ENCODE measurements around the gene ZNF431. TPM values are rescaled to one million over a fixed set of nuclear protein-coding genes. Genes with fewer than 3 reads are reported as not detected.

Gene ZNF431
- total and polyA plus RNA-seq, 9 of the 15 experiments (the other 6 are each of a cell fraction or from before 2014, with no cell fraction given), result 3.3 to 24.8 (median 13.5) TPM

DNA sequence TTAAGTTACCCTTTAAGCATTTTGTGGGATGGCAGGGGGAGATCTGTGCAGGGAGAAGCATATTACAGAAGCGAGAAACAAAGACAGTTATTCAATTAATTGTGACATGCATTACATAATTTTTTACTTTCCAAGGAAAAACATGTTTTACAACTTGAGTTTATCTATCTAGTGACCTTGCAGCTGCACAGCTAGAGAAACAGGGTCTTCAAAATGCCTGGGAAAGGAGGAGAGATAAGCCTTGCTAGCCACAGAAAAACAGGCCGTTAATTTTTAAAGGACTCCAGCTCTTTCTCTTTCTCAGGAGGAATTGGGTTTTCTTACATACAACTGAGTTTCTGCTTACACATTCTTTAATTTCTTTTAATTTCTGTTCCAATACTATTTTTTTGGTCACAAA, 14.8 kb upstream of the ZNF431 start (continued):
- TF ChIP-seq CHD4 (IDR thresholded peaks at IDR 0.05; ENCODE audit: insufficient read depth, insufficient replicate concordance, low read depth, low read length, poor library complexity, severe bottlenecking) (no peak), FOXJ3 (CRISPR knock-in tag; IDR thresholded peaks at IDR 0.05) (no peak), PHF8 (IDR thresholded peaks at IDR 0.05; ENCODE audit: borderline replicate concordance, low read length) (no peak), ILK (tag; IDR thresholded peaks at IDR 0.05; ENCODE audit: borderline replicate concordance, low read depth) (no peak), EP300 (IDR thresholded peaks at IDR 0.05; ENCODE audit: low read length) (peak; percentile 63), TEAD4 (IDR thresholded peaks at IDR 0.05; ENCODE audit: low read length) (peak; percentile 73), TEAD4 (CRISPR knock-in tag; IDR thresholded peaks at IDR 0.05; ENCODE audit: borderline replicate concordance) (no peak), ERF (CRISPR knock-in tag; IDR thresholded peaks at IDR 0.05) (no peak), ZNF639 (CRISPR knock-in tag; conservative IDR thresholded peaks at IDR 0.05 in 1 of 2, IDR thresholded peaks at IDR 0.05 in 1 of 2) (no peak), TRIM24 (IDR thresholded peaks at IDR 0.05) (0 out of 4 replicates have a peak, but pooled peaks of 1 of the 2 experiments have one; percentile 31), NCOR1 (IDR thresholded peaks at IDR 0.05) (0 out of 2 replicates have a peak, but pooled peaks have one; percentile 36), MYC (IDR thresholded peaks at IDR 0.05; ENCODE audit: low read depth, low read length) (no peak), MYC (CRISPR knock-in tag; IDR thresholded peaks at IDR 0.05; ENCODE audit: borderline replicate concordance, low read depth) (no peak), ZNF75A (CRISPR knock-in tag; IDR thresholded peaks at IDR 0.05) (no peak), PCBP1 (IDR thresholded peaks at IDR 0.05; ENCODE audit: low read depth, low read length, poor library complexity, severe bottlenecking) (no peak), CBFA2T3 (IDR thresholded peaks at IDR 0.05) (peak; percentile 65), TAL1 (IDR thresholded peaks at IDR 0.05) (peak; percentile 54; the same call in 1 of the 2 replicates), ETV6 (IDR thresholded peaks at IDR 0.05; ENCODE audit: borderline replicate concordance in 1 of 2, low read depth in 2 of 2, low read length in 1 of 2) (no peak), ETV6 (CRISPR knock-in tag; IDR thresholded peaks at IDR 0.05; ENCODE audit: borderline replicate concordance) (no peak), CBFA2T2 (conservative IDR thresholded peaks at IDR 0.05) (peak; percentile 62), MYBL2 (IDR thresholded peaks at IDR 0.05; ENCODE audit: low read depth) (peak; percentile 58; the same call in 1 of the 2 replicates), MYBL2 (CRISPR knock-in tag; IDR thresholded peaks at IDR 0.05; ENCODE audit: borderline replicate concordance) (no peak), FOXP1 (CRISPR knock-in tag; IDR thresholded peaks at IDR 0.05) (no peak), POLR2B (IDR thresholded peaks at IDR 0.05; ENCODE audit: low read depth, partially characterized antibody) (no peak), STAG1 (CRISPR knock-in tag; IDR thresholded peaks at IDR 0.05; ENCODE audit: borderline replicate concordance) (no peak)
- TF ChIP-seq, protein P1, sequence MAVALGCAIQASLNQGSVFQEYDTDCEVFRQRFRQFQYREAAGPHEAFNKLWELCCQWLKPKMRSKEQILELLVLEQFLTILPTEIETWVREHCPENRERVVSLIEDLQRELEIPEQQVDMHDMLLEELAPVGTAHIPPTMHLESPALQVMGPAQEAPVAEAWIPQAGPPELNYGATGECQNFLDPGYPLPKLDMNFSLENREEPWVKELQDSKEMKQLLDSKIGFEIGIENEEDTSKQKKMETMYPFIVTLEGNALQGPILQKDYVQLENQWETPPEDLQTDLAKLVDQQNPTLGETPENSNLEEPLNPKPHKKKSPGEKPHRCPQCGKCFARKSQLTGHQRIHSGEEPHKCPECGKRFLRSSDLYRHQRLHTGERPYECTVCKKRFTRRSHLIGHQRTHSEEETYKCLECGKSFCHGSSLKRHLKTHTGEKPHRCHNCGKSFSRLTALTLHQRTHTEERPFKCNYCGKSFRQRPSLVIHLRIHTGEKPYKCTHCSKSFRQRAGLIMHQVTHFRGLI (CRISPR knock-in tag; IDR thresholded peaks at IDR 0.05), result no peak
- TF ChIP-seq, protein P2, sequence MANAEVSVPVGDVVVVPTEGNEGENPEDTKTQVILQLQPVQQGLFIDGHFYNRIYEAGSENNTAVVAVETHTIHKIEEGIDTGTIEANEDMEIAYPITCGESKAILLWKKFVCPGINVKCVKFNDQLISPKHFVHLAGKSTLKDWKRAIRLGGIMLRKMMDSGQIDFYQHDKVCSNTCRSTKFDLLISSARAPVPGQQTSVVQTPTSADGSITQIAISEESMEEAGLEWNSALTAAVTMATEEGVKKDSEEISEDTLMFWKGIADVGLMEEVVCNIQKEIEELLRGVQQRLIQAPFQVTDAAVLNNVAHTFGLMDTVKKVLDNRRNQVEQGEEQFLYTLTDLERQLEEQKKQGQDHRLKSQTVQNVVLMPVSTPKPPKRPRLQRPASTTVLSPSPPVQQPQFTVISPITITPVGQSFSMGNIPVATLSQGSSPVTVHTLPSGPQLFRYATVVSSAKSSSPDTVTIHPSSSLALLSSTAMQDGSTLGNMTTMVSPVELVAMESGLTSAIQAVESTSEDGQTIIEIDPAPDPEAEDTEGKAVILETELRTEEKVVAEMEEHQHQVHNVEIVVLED (CRISPR knock-in tag; IDR thresholded peaks at IDR 0.05), result no peak
